Metanephros (tissue), 2 donors: Measurements from ENCODE around the gene MICAL2. TPM values are rescaled to one million over a fixed set of nuclear protein-coding genes. Genes with fewer than 3 reads are reported as not detected.

Experiments used
- small RNA-seq: library from RNA; depleted of rRNA; stranded (forward); fragments of <200 nt; gene quantifications from one replicate; pipeline ENCODE3, GENCODE V24; 2014; ENCODE audit warnings: low replicate concordance
- total RNA-seq: library from RNA; depleted of rRNA; stranded (reverse); fragments of >200 nt; gene quantifications from one replicate; pipeline ENCODE4 v1.2.3, GENCODE V29; 2014

MICAL2 gene, protein sequence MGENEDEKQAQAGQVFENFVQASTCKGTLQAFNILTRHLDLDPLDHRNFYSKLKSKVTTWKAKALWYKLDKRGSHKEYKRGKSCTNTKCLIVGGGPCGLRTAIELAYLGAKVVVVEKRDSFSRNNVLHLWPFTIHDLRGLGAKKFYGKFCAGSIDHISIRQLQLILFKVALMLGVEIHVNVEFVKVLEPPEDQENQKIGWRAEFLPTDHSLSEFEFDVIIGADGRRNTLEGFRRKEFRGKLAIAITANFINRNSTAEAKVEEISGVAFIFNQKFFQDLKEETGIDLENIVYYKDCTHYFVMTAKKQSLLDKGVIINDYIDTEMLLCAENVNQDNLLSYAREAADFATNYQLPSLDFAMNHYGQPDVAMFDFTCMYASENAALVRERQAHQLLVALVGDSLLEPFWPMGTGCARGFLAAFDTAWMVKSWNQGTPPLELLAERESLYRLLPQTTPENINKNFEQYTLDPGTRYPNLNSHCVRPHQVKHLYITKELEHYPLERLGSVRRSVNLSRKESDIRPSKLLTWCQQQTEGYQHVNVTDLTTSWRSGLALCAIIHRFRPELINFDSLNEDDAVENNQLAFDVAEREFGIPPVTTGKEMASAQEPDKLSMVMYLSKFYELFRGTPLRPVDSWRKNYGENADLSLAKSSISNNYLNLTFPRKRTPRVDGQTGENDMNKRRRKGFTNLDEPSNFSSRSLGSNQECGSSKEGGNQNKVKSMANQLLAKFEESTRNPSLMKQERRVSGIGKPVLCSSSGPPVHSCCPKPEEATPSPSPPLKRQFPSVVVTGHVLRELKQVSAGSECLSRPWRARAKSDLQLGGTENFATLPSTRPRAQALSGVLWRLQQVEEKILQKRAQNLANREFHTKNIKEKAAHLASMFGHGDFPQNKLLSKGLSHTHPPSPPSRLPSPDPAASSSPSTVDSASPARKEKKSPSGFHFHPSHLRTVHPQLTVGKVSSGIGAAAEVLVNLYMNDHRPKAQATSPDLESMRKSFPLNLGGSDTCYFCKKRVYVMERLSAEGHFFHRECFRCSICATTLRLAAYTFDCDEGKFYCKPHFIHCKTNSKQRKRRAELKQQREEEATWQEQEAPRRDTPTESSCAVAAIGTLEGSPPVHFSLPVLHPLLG
- 22.2 TPM for total RNA-seq

DNA sequence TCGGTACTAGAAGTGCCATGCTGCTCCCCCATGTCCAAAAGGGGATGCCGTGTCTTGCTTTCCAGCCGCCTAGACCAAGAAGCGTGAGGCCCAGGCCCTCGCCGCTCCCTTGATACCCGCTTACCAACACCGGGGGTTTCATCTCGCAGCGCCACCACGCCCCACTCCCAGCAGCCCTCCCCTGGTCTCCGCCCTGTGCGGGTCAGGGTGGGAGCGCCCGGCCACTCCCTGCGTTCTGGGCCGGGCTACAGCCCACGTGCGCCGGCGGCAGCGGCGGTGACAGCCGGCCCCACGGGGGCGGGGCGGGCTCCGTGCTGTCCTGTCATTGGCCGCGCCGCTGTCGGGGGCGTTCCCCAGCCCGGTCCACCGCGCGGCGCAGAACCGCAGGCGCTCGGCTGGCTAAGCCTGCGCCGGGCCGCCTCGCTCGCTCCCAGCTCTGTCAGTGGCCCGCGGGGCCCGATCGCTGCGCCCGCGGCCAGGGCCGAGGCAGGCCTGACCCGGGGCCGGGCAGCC is at the start of gene MICAL2:
Gene MICAL2, plus strand, starts transcription at position 390 of the 513 bp plus-strand sequence. CDS start 51,566 bp downstream, outside the sequence.

Small RNAs within 50 kb of the gene (small RNA-seq; reads per million reads assigned to genes)
- gene MIR6124, result not detected

Other genes starting within 250 kb of the MICAL2 start
- 56.3 TPM for gene DKK3, start 102.0 kb upstream of the MICAL2 start, total RNA-seq